Suprapubic skin (tissue), 4 donors: ENCODE data around the gene LARP4B. TPM values are rescaled to one million over a fixed set of nuclear protein-coding genes. Genes with fewer than 3 reads are reported as not detected.
A peak's percentile ranks its signal among the peaks of the same experiment; 100 is the strongest.

Source experiments
- DNase-seq, 2 donors: peaks; one replicate each; pipeline ENCODE4 v3.0.0-alpha.2; 2019; ENCODE audit warnings: low spot score in 2 of 2
- H3K27ac ChIP-seq: fragments of 200-600 bp; sonication (generic); one replicate; pipeline ENCODE4 v1.5.1; 2019
- H3K27me3 ChIP-seq: fragments of 200-600 bp; sonication (generic); one replicate; pipeline ENCODE4 v1.5.1; 2019
- H3K36me3 ChIP-seq: fragments of 200-600 bp; sonication (generic); one replicate; pipeline ENCODE4 v1.5.1; 2019
- H3K4me1 ChIP-seq: fragments of 200-600 bp; sonication (generic); one replicate; pipeline ENCODE4 v1.5.1; 2019
- H3K4me3 ChIP-seq: fragments of 200-600 bp; sonication (generic); one replicate; pipeline ENCODE4 v1.5.1; 2019; ENCODE audit warnings: mild to moderate bottlenecking
- H3K9me3 ChIP-seq: fragments of 200-600 bp; sonication (generic); one replicate; pipeline ENCODE4 v1.5.1; 2019
- EP300 ChIP-seq: sonication (generic); formaldehyde crosslinking; IDR thresholded peaks from one replicate; pipeline ENCODE4 v1.6.1; 2017; ENCODE audit warnings: antibody characterized with exemption
- POLR2A ChIP-seq, 2 donors: fragments of 450-650 bp; IDR thresholded peaks; one replicate each; pipeline ENCODE4 v1.6.1; 2017; ENCODE audit warnings: antibody characterized with exemption in 2 of 2, mild to moderate bottlenecking in 2 of 2, moderate library complexity in 2 of 2
- POLR2AphosphoS5 ChIP-seq, 3 donors: sonication (generic); formaldehyde crosslinking; IDR thresholded peaks; one replicate each; pipeline ENCODE4 v1.6.1; 2017; ENCODE audit warnings: antibody characterized with exemption in 3 of 3
- WGBS: methylation state at CpG from one replicate; pipeline ENCODE4 v1.1.5; 2018; 5-methylcytosine and 5-hydroxymethylcytosine counted together
- total RNA-seq, 4 donors: library from RNA; depleted of rRNA; stranded (reverse); fragments of >200 nt; gene quantifications; one replicate each; pipeline ENCODE4 v1.1.0, GENCODE V29; 2016
- TF ChIP-seq, protein P1 (sequence below), 2 donors: fragments of 200-600 bp in 1 of 2; fragments of 450-650 bp in 1 of 2; sonication (generic) in 1 of 2; IDR thresholded peaks; one replicate each; pipeline ENCODE4 v1.5.1; 2016 to 2019; ENCODE audit warnings: antibody characterized with exemption in 2 of 2, mild to moderate bottlenecking in 1 of 2, moderate library complexity in 1 of 2

LARP4B gene
- total RNA-seq, 4 donors from 2014 or later: 53.5 to 100 (median 69.7) TPM

DNA sequence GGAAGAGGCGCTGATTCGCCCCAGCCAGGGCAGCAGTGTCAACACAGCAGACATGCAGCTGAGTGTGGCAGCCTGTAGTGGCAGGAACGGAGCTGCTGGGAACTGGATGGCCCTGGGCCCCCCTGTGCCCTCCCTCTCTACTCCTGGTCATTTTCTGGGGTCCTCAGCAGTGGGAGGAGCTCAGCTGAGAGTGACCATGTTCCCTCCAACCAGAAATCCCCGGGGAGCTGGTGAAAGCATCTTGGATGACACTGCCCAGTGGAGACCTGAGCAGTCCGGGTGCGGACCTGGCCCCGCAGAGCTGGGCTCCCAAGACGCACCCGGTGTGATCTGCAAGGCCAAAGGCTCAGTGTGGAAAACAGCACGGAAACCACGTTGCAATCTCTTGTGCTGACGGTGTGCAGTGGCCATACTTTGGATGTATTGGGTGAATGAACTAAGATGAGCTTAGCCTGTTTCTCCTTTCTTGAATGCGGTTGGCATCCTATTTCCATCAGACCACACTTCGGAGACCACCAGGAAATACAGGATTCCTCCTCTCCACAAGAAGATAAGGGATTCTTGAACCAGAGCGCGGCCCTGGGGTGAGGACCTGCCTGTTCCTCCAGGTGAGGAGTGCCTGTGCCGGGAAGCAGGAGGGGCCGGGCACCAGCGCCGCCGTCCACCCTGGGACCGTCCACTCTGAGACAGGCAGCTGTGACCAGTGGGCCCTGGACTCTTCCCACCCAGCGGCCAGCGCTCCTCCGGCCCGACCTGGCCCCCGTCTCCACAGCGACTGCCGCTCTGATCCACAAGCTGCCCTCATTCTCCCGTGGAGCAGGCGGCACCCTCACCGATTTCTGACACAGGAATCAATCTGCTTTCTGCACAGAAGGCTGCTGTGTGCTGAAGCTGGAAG is 148.5 kb downstream of the LARP4B start:
- Histone ChIP-seq H3K27ac (no peak overlapping the region), H3K27me3 (peaks cover 43% of the 10 kb centered on the region), H3K4me1 (peaks cover 10% of the 10 kb centered on the region), H3K36me3 (no peaks in the 10 kb centered on the region), H3K4me3 (no peak overlapping the region), H3K9me3 (no peaks in the 10 kb centered on the region)
- WGBS: 92% methylated on average over 18 of the region's 32 CpGs
- peak in 1 of 2 donors; percentile 79 for DNase-seq
- TF ChIP-seq POLR2AphosphoS5 (IDR thresholded peaks at IDR 0.05): no peak

DNA sequence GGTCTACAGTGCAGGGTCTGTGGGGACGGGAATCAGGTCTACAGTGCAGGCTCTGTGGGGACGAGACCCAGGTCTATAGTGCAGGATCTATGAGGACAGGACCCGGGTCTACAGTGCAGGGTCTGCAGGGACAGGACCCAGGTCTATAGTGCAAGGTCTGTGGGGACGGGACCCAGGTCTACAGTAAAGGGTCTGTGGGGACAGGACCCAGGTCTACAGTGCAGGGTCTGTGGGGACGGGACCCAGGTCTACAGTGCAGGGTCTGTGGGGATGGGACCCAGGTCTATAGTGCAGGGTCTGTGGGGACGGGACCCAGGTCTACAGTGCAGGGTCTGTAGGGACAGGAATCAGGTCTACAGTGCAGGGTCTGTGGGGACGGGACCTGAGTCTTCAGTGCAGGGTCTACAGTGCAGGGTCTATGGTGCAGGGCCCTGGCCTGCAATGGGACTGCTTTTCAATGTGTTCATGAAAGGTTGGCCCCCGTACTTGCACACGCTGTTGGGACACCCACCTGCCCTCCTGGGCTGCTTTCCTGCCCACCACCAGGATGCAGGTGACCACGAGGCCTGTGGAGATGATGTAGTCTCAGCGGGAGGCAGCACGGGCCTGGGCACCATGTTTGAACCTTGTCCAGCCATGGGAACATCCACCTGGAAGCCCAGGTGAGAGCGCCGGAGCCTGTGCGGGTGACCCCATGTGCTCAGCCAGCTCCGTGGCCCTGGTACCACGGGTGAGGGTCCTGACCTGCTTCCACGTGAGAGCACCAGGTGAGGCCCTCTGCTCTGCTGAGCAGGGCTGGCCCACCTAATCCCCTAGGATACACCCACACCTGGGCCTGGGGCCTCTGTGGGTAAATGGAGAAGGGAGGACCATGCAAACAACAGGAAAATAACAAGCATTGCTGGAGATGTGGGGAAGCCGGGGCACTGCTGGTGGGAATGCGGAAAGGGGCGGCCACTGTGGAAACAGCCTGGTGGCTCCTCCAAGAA is 150.7 kb downstream of the LARP4B start:
- TF ChIP-seq POLR2AphosphoS5 (IDR thresholded peaks at IDR 0.05) (no peak), POLR2A (IDR thresholded peaks at IDR 0.05) (no peak), EP300 (no peak)
- TF ChIP-seq, protein P1, sequence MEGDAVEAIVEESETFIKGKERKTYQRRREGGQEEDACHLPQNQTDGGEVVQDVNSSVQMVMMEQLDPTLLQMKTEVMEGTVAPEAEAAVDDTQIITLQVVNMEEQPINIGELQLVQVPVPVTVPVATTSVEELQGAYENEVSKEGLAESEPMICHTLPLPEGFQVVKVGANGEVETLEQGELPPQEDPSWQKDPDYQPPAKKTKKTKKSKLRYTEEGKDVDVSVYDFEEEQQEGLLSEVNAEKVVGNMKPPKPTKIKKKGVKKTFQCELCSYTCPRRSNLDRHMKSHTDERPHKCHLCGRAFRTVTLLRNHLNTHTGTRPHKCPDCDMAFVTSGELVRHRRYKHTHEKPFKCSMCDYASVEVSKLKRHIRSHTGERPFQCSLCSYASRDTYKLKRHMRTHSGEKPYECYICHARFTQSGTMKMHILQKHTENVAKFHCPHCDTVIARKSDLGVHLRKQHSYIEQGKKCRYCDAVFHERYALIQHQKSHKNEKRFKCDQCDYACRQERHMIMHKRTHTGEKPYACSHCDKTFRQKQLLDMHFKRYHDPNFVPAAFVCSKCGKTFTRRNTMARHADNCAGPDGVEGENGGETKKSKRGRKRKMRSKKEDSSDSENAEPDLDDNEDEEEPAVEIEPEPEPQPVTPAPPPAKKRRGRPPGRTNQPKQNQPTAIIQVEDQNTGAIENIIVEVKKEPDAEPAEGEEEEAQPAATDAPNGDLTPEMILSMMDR (IDR thresholded peaks at IDR 0.05): no peak
- no peak overlapping the region for H3K27ac ChIP-seq
- peaks cover 10% of the 10 kb centered on the region for H3K4me1 ChIP-seq
- peaks cover 39% of the 10 kb centered on the region for H3K27me3 ChIP-seq
- H3K4me3 ChIP-seq: no peak overlapping the region
- peak in 1 of 2 donors; percentile 58 for DNase-seq
- H3K9me3 ChIP-seq: no peaks in the 10 kb centered on the region
- H3K36me3 ChIP-seq: no peaks in the 10 kb centered on the region
- WGBS: 94% methylated on average over 19 of the region's 21 CpGs

DNA sequence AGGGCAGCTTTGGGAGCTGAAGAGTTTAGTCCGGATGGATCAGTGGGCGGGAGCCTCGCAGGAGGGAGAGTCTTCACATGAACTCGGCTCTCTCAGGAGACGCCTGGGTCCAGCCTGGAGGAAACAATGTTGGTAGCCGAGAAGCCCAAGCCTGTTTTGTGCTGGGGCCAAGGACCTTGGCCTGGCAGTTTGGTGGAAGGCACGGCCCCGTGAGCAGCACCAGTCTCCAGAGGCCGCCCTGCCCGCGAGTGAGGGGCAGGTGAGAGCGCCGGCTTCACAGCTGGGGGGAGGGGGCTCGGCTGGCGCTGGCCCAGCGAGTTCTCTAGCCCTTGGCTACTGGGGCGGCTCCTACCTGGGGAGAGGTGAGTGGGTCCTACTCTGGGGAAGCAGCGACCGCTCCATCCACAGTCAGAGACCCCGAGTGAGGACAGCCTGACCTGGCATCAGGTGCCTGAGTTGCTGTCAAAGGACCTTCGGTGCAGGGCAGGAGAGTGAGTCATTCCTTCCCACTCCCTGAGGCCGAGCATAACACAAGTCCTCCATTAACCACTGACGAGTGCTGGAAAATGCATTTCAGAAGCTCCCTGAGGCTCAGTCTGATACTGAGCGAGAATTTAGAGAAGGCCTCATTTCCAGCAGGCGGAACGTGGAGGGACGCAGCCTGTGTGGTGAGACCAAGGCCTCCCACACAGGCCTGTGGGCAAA is 152.7 kb downstream of the LARP4B start:
- Histone ChIP-seq H3K9me3 (no peaks in the 10 kb centered on the region), H3K4me1 (peaks cover 7% of the 10 kb centered on the region), H3K27me3 (peaks cover 31% of the 10 kb centered on the region), H3K36me3 (no peaks in the 10 kb centered on the region), H3K27ac (no peak overlapping the region), H3K4me3 (no peak overlapping the region)
- TF ChIP-seq POLR2A (IDR thresholded peaks at IDR 0.05) (no peak), POLR2AphosphoS5 (IDR thresholded peaks at IDR 0.05) (no peak), EP300 (no peak)
- TF ChIP-seq, protein P1 (IDR thresholded peaks at IDR 0.05): no peak
- DNase-seq: peak in 1 of 2 donors; percentile 53
- 86% methylated on average over 18 of the region's 27 CpGs for WGBS

DNA sequence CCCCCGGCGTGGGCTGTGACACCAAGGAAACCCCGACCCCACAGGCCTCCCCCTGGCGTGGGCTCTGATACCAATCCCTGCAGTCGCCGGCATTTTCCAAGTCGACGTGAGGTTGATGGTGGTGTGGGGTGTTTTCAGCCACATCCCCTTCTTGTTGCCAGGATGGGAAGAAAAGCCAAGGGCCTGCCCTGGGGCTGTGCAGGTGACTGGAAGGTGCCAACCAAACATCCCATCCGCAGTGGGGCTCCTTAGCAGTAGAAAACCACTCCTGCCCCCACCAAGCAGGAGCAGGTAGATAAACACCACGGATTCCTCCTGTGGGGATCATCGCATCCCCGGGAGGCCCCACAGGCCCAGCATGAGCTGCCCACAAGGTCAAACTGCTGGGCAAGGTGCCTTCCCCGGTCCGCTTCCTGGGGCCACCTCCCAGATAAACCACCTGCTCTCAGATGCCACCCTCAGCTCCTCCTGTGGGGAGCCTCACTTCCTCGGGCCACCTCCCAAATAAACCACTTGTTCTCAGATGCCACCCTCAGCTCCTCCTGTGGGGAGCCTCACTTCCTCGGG is 153.5 kb downstream of the LARP4B start:
- Histone ChIP-seq H3K4me3 (no peak overlapping the region), H3K4me1 (peaks cover 7% of the 10 kb centered on the region), H3K36me3 (no peaks in the 10 kb centered on the region), H3K27me3 (peaks cover 25% of the 10 kb centered on the region), H3K27ac (no peak overlapping the region), H3K9me3 (no peaks in the 10 kb centered on the region)
- no peak for DNase-seq
- TF ChIP-seq, protein P1 (IDR thresholded peaks at IDR 0.05): no peak
- no peak for TF ChIP-seq POLR2AphosphoS5 (IDR thresholded peaks at IDR 0.05)
- 78% methylated on average over 9 of the region's 16 CpGs for WGBS

DNA sequence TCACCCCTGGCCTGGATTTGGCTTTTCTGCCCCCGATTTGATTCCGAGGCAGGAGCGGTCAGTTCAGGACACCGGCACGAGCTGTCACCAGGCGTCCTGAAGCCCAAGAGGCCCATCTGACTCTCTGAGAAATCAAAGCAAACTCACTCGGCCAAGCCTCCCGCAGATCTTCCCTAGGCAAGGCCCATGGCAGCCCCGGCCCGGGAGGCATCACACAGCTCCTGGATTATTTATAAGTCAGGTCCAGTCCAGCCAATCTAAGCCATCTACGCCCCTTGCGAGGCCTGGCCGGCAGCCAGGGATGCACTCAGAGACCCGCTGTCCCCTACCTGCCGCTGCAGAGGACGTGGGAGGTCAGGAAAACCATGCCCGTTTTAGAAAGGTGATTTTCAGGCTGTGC is 154.7 kb downstream of the LARP4B start:
- peak in 1 of 2 donors; percentile 78 for DNase-seq

More for the DNA sequence above, 154.7 kb downstream of the LARP4B start:
- no peak overlapping the region for H3K27ac ChIP-seq
- 90% methylated on average over 13 of the region's 17 CpGs for WGBS
- H3K4me3 ChIP-seq: no peak overlapping the region
- no peaks in the 10 kb centered on the region for H3K9me3 ChIP-seq
- TF ChIP-seq POLR2A (IDR thresholded peaks at IDR 0.05): no peak
- H3K36me3 ChIP-seq: no peaks in the 10 kb centered on the region
- H3K4me1 ChIP-seq: peaks cover 7% of the 10 kb centered on the region
- peaks cover 13% of the 10 kb centered on the region for H3K27me3 ChIP-seq
